K562 (cell line): Measurements from ENCODE around the gene PRR30.

ENCODE experiments used
- FOXJ3 ChIP-seq: sonication (generic); formaldehyde crosslinking; IDR thresholded peaks from 2 replicates; pipeline ENCODE4 v1.4.0; 2020; ENCODE audit warnings: mild to moderate bottlenecking, missing genetic modification reagents
- HES1 ChIP-seq: fragments of 450-650 bp; IDR thresholded peaks from 2 replicates; pipeline ENCODE4 v1.6.1; 2016; ENCODE audit warnings: low read depth, mild to moderate bottlenecking, moderate library complexity
- ZFPM2 ChIP-seq: fragments of 250-450 bp; sonication (Bioruptor Pico); IDR thresholded peaks from 2 replicates; pipeline ENCODE4 v1.5.1; 2022; ENCODE audit warnings: mild to moderate bottlenecking

DNA sequence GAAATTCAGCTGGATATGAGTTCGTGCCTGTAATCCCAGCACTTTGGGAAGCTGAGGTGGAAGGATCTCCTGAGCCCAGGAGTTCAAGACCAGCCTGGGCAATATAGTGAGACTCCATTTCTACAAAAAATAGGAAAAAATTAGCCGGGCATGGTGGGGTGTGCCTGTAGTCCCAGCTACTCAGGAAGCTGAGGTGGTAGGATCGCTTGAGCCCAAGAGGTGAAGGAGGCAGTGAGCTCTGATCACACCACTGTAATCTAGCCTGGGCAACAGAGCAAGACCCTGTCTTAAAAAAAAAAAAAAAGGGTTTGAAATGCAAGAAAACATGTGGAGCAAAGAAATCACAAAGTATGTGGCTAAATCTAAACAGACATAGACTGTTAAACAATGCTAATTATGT, 30.1 kb downstream of the PRR30 start:
- no peak for TF ChIP-seq HES1
- TF ChIP-seq FOXJ3 (CRISPR knock-in tag) = no peak
- TF ChIP-seq ZFPM2 (CRISPR knock-in tag) = no peak
